HCT116 (cell line): Measurements from ENCODE around the gene WDR93. TPM values are rescaled to one million over a fixed set of nuclear protein-coding genes. Genes with fewer than 3 reads are reported as not detected.

Experiments
- ATAC-seq: fragments of 200-7000 bp; cut with Tn5 transposase; 2 replicates; pipeline ENCODE4 v1.9.1; 2020; ENCODE audit warnings: mild to moderate bottlenecking, moderate library complexity
- BruUV-seq: library from RNA; stranded (reverse); fragments of 400-500 nt; replicated peaks from 2 replicates; lab custom pipeline; 2021; lab: Mats Ljungman, UMichigan
- CTCF ChIA-PET: fragments of 300-600 bp; sonication (Branson Sonifier 250); formaldehyde crosslinking; loops from one replicate; lab custom pipeline; 2021; ENCODE audit warnings: antibody characterized with exemption; lab: Charles Lee
- POLR2A ChIA-PET: fragments of 300-600, 350-600 bp; sonication (Branson Sonifier 250); formaldehyde crosslinking; loops from one replicate; lab custom pipeline; 2021; ENCODE audit warnings: antibody characterized with exemption; lab: Charles Lee
- RAD21 ChIA-PET, 2 experiments: fragments of 300-600 bp; sonication (Branson Sonifier 250); formaldehyde crosslinking; loops; one replicate each; lab custom pipeline; 2023; ENCODE audit warnings: low total read pairs in 2 of 2; ENCODE audit not compliant: uncharacterized antibody in 2 of 2, unreplicated experiment in 2 of 2, low non-redundant PET in 1 of 2; lab: Charles Lee
- DNase-seq: peaks from one replicate; pipeline ENCODE4 v3.0.0-alpha.2; 2010; ENCODE audit warnings: low read depth, low spot score
- H2AFZ ChIP-seq: fragments of 200-600 bp; shearing (Covaris generic), sonication (generic); 2 replicates; pipeline ENCODE4 v1.6.1; 2017; ENCODE audit warnings: low read depth, mixed run types, mixed read lengths, antibody characterized with exemption, low read length; ENCODE audit not compliant: poor library complexity, severe bottlenecking
- H3K27ac ChIP-seq: 2 replicates; pipeline ENCODE4 v1.5.1; 2012; ENCODE audit warnings: low read depth, low read length
- H3K27me3 ChIP-seq: fragments of 200-600 bp; sonication (generic); 2 replicates; pipeline ENCODE4 v1.6.1; 2016; ENCODE audit warnings: mixed run types, low read length, mixed read lengths; ENCODE audit not compliant: insufficient read depth
- H3K36me3 ChIP-seq, 2 experiments: fragments of 200-500 bp in 1 of 2; fragments of 200-600 bp in 1 of 2; sonication (Bioruptor generic) in 1 of 2; sonication (generic) in 1 of 2; 2 replicates each; pipeline versions ENCODE4 v1.5.1 to v1.6.1; 2014 to 2016; ENCODE audit warnings: low read length in 2 of 2, inconsistent platforms in 1 of 2, mixed read lengths in 1 of 2, mixed run types in 1 of 2; ENCODE audit not compliant: insufficient read depth in 2 of 2, control insufficient read depth in 1 of 2
- H3K4me1 ChIP-seq, 2 experiments: fragments of 200-600 bp in 1 of 2; sonication (generic) in 1 of 2; 2 replicates each; pipeline versions ENCODE4 v1.5.1 to v1.6.1; 2012 to 2017; ENCODE audit warnings: low read length in 2 of 2, inconsistent platforms in 1 of 2, mild to moderate bottlenecking in 1 of 2, mixed read lengths in 1 of 2, mixed run types in 1 of 2, moderate library complexity in 1 of 2; ENCODE audit not compliant: insufficient read depth in 2 of 2, control insufficient read depth in 1 of 2
- H3K4me2 ChIP-seq: fragments of 200-600 bp; sonication (generic); 2 replicates; pipeline ENCODE4 v1.6.1; 2017; ENCODE audit warnings: mixed run types, low read length, mixed read lengths
- H3K4me3 ChIP-seq, 2 experiments: fragments of 200-600 bp in 1 of 2; sonication (generic) in 1 of 2; replicated peaks in 1 of 2; 2 replicates each; pipeline ENCODE4 v1.5.1; 2011 to 2016; ENCODE audit warnings: low read length in 2 of 2, control low read depth in 1 of 2, low read depth in 1 of 2, mild to moderate bottlenecking in 1 of 2, mixed read lengths in 1 of 2, mixed run types in 1 of 2
- H3K79me2 ChIP-seq: fragments of 200-600 bp; sonication (generic); 2 replicates; pipeline ENCODE4 v1.6.1; 2017; ENCODE audit warnings: mild to moderate bottlenecking, mixed run types, low read length, moderate library complexity, mixed read lengths; ENCODE audit not compliant: insufficient read depth
- H3K9ac ChIP-seq: fragments of 200-600 bp; sonication (generic); 2 replicates; pipeline ENCODE4 v1.6.1; 2016; ENCODE audit warnings: low read length, mixed read lengths
- H3K9me2 ChIP-seq: fragments of 200-600 bp; sonication (generic), shearing (Covaris generic); 2 replicates; pipeline ENCODE4 v1.6.1; 2017; ENCODE audit warnings: mixed run types, mild to moderate bottlenecking, moderate library complexity; ENCODE audit not compliant: insufficient read depth
- H3K9me3 ChIP-seq, 2 experiments: fragments of 200-500 bp in 1 of 2; fragments of 200-600 bp in 1 of 2; sonication (Bioruptor generic) in 1 of 2; sonication (generic) in 1 of 2; 2 replicates each; pipeline ENCODE4 v1.6.1; 2014 to 2017; ENCODE audit warnings: low read length in 2 of 2, mixed read lengths in 2 of 2, inconsistent platforms in 1 of 2, low read depth in 1 of 2, mild to moderate bottlenecking in 1 of 2, mixed run types in 1 of 2, moderate library complexity in 1 of 2; ENCODE audit not compliant: control insufficient read depth in 1 of 2, insufficient read depth in 1 of 2
- H4K20me1 ChIP-seq: fragments of 200-600 bp; sonication (generic), shearing (Covaris generic); 2 replicates; pipeline ENCODE4 v1.6.1; 2017; ENCODE audit warnings: mixed run types, mild to moderate bottlenecking, moderate library complexity; ENCODE audit not compliant: insufficient read depth
- ELF1 ChIP-seq: IDR thresholded peaks from 2 replicates; pipeline ENCODE4 v1.6.1; 2012; ENCODE audit warnings: low read depth, borderline replicate concordance
- EZH2 ChIP-seq: fragments of 200-600 bp; sonication (generic); IDR thresholded peaks from 2 replicates; pipeline ENCODE4 v1.6.1; 2017; ENCODE audit warnings: antibody characterized with exemption, mixed run types
- TCF7L2 ChIP-seq: IDR thresholded peaks from 2 replicates; pipeline ENCODE4 v1.7.0; 2011; ENCODE audit warnings: borderline replicate concordance, inconsistent platforms; ENCODE audit not compliant: insufficient read depth, insufficient read length; ENCODE audit errors: extremely low read depth
- intact Hi-C: fragments of 100-400 bp; cut with micrococcal nuclease; formaldehyde crosslinking; loops from 2 replicates; pipeline ENCODE4 v1.10.0; 2022
- total RNA-seq: library from RNA; stranded (reverse); gene quantifications from one replicate; pipeline ENCODE4 v1.2.1, GENCODE V29; 2021; ENCODE audit not compliant: unreplicated experiment
- TF ChIP-seq, protein P1 (sequence below): IDR thresholded peaks from 2 replicates; pipeline ENCODE4 v1.6.1; 2012; ENCODE audit warnings: low read depth

WDR93 gene
- total RNA-seq, 1 experiment from 2014 or later = 0.42 TPM

DNA sequence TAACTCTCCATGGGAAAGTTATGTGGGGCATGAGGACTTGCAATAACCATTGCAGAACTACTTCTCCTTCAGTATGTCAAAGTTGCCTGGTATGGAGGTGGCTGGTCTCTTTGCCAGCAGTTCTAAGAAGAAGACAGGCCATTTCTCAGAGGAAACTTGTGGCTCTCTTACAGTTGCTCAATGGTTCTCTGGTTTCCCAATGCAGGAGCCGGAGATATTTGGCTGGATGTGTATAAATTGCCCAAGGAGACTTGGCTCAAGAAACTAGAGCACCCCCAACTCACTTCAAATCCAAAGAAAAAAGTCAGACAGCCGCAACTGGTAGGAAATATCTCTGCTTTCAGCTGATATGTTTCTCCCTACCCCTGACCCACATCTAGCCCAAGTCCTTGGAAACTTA, 24.2 kb downstream of the WDR93 start (continued):
- TF ChIP-seq TCF7L2 = no peak
- TF ChIP-seq EZH2 = no peak

DNA sequence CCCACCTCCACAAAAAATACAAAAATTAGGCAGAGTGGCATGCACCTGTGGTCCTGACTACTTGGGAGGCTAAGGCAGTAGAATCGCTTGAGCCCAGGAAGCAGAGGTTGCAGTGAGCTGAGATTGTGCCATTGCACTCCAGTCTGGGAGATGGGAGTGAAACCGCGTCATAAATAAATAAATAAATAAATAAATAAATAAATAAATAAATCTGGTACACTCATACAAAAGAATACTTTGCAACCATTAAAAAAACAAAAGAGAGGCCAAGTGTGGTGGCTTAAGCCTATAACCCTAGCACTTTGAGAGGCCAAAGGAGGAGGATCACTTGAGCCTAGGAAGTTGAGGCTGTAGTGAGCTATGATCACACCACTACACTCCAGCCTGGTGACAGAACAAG, 32.4 kb downstream of the WDR93 start:
- intact Hi-C loops = no loop called here
- no peak overlapping the region for H3K4me3 ChIP-seq
- no peak overlapping the region for H2AFZ ChIP-seq
- no peak overlapping the region for H3K4me2 ChIP-seq
- H4K20me1 ChIP-seq = no peaks in the 10 kb centered on the region
- TF ChIP-seq, protein P1, sequence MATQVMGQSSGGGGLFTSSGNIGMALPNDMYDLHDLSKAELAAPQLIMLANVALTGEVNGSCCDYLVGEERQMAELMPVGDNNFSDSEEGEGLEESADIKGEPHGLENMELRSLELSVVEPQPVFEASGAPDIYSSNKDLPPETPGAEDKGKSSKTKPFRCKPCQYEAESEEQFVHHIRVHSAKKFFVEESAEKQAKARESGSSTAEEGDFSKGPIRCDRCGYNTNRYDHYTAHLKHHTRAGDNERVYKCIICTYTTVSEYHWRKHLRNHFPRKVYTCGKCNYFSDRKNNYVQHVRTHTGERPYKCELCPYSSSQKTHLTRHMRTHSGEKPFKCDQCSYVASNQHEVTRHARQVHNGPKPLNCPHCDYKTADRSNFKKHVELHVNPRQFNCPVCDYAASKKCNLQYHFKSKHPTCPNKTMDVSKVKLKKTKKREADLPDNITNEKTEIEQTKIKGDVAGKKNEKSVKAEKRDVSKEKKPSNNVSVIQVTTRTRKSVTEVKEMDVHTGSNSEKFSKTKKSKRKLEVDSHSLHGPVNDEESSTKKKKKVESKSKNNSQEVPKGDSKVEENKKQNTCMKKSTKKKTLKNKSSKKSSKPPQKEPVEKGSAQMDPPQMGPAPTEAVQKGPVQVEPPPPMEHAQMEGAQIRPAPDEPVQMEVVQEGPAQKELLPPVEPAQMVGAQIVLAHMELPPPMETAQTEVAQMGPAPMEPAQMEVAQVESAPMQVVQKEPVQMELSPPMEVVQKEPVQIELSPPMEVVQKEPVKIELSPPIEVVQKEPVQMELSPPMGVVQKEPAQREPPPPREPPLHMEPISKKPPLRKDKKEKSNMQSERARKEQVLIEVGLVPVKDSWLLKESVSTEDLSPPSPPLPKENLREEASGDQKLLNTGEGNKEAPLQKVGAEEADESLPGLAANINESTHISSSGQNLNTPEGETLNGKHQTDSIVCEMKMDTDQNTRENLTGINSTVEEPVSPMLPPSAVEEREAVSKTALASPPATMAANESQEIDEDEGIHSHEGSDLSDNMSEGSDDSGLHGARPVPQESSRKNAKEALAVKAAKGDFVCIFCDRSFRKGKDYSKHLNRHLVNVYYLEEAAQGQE = no peak
- TF ChIP-seq ELF1 = no peak
- TF ChIP-seq, all 23 proteins: peak for 0
- Histone ChIP-seq H3K27ac (no peak overlapping the region), H3K79me2 (no peaks in the 10 kb centered on the region), H3K9ac (no peak overlapping the region), H3K9me2 (no peaks in the 10 kb centered on the region), H3K36me3 (no peaks in the 10 kb centered on the region), H3K9me3 (peaks cover 0 to 4% of the 10 kb centered on the region in 2 experiments; a peak in 1 of 4 replicates), H3K4me1 (no peaks in the 10 kb centered on the region), H3K27me3 (no peaks in the 10 kb centered on the region)
- ChIA-PET POLR2A (no interaction called here), CTCF (no interaction called here), RAD21 (no interaction called here)
- no peak for DNase-seq
- no peak for ATAC-seq
- BruUV-seq = no TSS peak
